ENCODE data around the gene PTH2R.
"Not testable (repeated sequence)": the region's sequence is repeated elsewhere in the genome, so short reads cannot be mapped to it uniquely, and the experiment has no call there.

PTH2R gene

DNA sequence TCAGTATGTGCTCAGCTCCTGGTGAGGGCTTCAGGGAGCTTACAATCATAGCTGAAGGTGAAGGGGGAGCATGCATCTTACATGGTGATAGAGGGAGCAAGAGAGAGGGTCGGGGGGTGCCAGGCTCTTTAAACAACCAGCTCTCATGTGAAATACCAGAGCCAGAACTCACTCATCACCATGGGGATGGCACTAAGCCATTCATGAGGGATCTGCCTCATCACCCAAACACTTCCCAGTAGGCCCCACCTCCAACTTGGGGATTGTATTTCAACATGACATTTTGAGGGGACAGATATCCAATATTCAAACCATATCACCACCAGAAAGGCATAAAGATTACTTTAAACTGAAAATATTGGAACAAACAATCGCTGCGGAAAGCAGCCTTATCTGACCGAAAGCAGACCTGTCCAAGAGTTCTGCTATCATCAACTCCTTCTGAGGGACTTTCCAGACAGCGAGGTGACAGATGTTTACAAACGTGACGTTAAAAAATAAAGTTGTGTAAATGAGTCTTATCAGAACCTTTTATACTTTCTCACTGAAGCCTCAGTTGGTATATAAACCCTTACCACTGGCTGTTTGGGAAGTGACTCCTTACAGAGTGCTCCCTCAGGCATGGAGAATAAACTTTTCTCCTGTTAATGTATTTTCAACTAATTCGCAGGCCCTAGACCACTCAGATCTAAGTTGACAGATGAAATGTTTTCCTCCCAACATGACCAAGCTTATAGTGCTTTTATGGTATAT is 35.5 kb upstream of the PTH2R start:
- H3K4me1 ChIP-seq (ENCODE audit: control insufficient read depth in 1 of 2, insufficient read depth in 2 of 2, low read length in 2 of 2), result no peaks in the 10 kb centered on the region

DNA sequence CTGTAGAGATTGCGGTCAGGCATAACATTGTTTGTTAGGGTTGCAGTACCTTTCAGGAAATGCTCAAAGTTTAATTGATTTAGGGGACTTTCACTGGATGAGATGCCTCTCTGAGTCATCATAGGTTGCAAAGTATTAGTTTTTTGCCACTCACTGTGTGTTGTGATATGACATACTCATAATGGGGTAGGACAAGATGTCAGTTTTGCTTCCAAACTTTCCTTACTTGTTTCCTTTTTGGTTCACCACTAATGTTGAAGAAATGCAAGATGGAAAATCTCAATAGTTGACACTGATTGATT is 35.0 kb upstream of the PTH2R start:
- Histone ChIP-seq H3K4me3 (ENCODE audit: low read depth in 1 of 2, low read length in 2 of 2) (no peak overlapping the region), H3K36me3 (ENCODE audit: control insufficient read depth in 1 of 2, insufficient read depth in 2 of 2, low read length in 2 of 2) (no peaks in the 10 kb centered on the region), H3K27me3 (ENCODE audit: low read depth, low read length) (no peaks in the 10 kb centered on the region), H3K4me1 (ENCODE audit: control insufficient read depth in 1 of 2, insufficient read depth in 2 of 2, low read length in 2 of 2) (no peaks in the 10 kb centered on the region), H3K9me3 (ENCODE audit: control insufficient read depth in 1 of 2, low read length in 2 of 2) (no peaks in the 10 kb centered on the region), H3K27ac (ENCODE audit: low read length) (no peak overlapping the region)

More for the DNA sequence above, 35.5 kb upstream of the PTH2R start:
- H3K27ac ChIP-seq (ENCODE audit: low read length), result no peak overlapping the region
- no peak overlapping the region for H3K4me3 ChIP-seq (ENCODE audit: low read depth in 1 of 2, low read length in 2 of 2)
- no peaks in the 10 kb centered on the region for H3K27me3 ChIP-seq (ENCODE audit: low read depth, low read length)
- no peaks in the 10 kb centered on the region for H3K36me3 ChIP-seq (ENCODE audit: control insufficient read depth in 1 of 2, insufficient read depth in 2 of 2, low read length in 2 of 2)
- no peaks in the 10 kb centered on the region for H3K9me3 ChIP-seq (ENCODE audit: control insufficient read depth in 1 of 2, low read length in 2 of 2)

DNA sequence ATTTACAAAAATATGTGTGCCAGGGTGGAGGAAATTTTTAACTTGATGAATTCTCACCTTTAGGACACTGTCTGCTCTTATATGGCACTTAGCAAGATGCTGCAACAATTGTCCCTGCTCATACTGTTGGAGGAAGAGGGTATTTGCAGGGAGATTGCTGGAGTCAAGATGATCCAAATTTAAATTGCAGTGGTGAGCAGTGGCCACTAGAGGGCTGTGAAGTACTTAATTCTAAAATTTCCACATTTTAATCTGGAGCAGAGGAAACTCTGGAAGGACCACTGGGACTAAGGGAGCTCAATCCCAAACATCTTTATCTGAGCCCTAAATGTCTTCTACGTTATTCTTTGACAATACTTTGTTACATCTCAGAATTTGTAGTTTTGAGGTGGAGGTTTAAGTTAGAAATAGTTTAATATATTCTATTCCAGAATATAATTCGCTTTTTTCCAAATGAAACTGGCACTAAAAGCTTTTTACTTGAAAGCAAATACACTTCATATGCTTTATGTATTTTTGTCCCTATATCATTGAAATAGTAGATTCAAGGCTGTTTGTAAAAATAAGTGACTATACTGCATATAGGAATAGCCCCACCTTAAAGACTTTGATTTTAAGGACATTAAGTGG is 33.0 kb upstream of the PTH2R start:
- H3K27me3 ChIP-seq (ENCODE audit: low read depth, low read length), result no peaks in the 10 kb centered on the region
- H3K4me1 ChIP-seq (ENCODE audit: control insufficient read depth in 1 of 2, insufficient read depth in 2 of 2, low read length in 2 of 2), result no peaks in the 10 kb centered on the region
- H3K9me3 ChIP-seq (ENCODE audit: control insufficient read depth in 1 of 2, low read length in 2 of 2), result no peaks in the 10 kb centered on the region
- H3K4me3 ChIP-seq (ENCODE audit: low read depth in 1 of 2, low read length in 2 of 2), result no peak overlapping the region
- H3K27ac ChIP-seq (ENCODE audit: low read length), result no peak overlapping the region
- no peaks in the 10 kb centered on the region for H3K36me3 ChIP-seq (ENCODE audit: control insufficient read depth in 1 of 2, insufficient read depth in 2 of 2, low read length in 2 of 2)

DNA sequence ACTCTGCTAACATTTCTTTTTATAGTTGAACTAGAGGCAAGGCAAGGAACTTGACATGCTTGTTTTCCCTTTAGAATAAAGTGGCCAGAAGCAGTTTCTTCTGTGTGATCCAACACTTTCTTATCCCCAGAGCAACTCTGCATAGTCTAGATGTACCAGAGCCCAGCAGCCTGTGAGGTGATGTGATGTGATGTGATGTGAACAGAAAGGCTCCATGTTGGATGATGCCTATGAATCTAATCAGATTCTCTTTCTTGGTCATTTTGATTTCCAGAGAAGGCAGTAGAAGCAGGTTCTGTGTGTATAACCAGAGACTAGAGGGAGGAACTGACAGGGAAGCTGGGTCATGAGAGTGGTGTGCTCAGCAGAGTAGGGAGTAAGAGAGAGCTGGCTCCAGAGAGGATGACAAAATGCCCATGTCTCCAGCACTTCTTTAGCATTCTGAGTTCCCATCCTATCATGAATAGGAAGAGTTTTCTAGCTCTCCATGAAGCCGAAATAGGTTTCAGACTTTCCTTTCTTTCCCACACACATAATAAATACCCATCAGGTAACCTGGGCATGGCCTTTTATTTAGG is 31.0 kb upstream of the PTH2R start:
- no peaks in the 10 kb centered on the region for H3K9me3 ChIP-seq (ENCODE audit: control insufficient read depth in 1 of 2, low read length in 2 of 2)
- H3K36me3 ChIP-seq (ENCODE audit: control insufficient read depth in 1 of 2, insufficient read depth in 2 of 2, low read length in 2 of 2), result no peaks in the 10 kb centered on the region
- no peak overlapping the region for H3K27ac ChIP-seq (ENCODE audit: low read length)
- H3K4me1 ChIP-seq (ENCODE audit: control insufficient read depth in 1 of 2, insufficient read depth in 2 of 2, low read length in 2 of 2), result no peaks in the 10 kb centered on the region
- H3K4me3 ChIP-seq (ENCODE audit: low read depth in 1 of 2, low read length in 2 of 2), result no peak overlapping the region
- H3K27me3 ChIP-seq (ENCODE audit: low read depth, low read length), result no peaks in the 10 kb centered on the region

GRCh38 chr2:208377344-208377860 is 29.2 kb upstream of the PTH2R start:
- H3K4me3 ChIP-seq (ENCODE audit: low read depth in 1 of 2, low read length in 2 of 2); H3K36me3 ChIP-seq (ENCODE audit: control insufficient read depth in 1 of 2, insufficient read depth in 2 of 2, low read length in 2 of 2): not testable (repeated sequence)

DNA sequence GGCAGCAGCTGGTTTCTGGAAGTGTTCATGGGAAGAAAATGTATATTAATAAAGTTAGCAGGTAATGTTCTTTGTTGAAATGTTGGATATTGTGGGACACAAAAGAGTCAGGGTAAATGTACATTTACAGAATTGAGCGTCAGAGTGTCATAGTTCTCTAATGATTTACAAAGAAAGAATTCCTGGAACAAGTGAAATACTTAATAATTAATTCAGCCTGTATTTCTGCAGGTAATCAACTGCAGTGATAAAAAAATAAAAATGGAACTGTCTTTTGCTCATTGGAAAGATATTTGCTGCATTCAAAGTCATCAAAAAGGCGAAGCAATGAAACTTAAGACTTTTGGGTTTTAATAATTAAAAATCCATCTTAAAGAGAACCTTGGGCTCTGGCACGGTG is 27.4 kb upstream of the PTH2R start:
- Histone ChIP-seq H3K4me3 (ENCODE audit: low read depth in 1 of 2, low read length in 2 of 2) (no peak overlapping the region), H3K9me3 (ENCODE audit: control insufficient read depth in 1 of 2, low read length in 2 of 2) (no peaks in the 10 kb centered on the region), H3K4me1 (ENCODE audit: control insufficient read depth in 1 of 2, insufficient read depth in 2 of 2, low read length in 2 of 2) (no peaks in the 10 kb centered on the region), H3K36me3 (ENCODE audit: control insufficient read depth in 1 of 2, insufficient read depth in 2 of 2, low read length in 2 of 2) (no peaks in the 10 kb centered on the region), H3K27me3 (ENCODE audit: low read depth, low read length) (peaks cover 4% of the 10 kb centered on the region), H3K27ac (ENCODE audit: low read length) (no peak overlapping the region)

More at GRCh38 chr2:208377344-208377860, 29.2 kb upstream of the PTH2R start:
- not testable (repeated sequence) for H3K27ac ChIP-seq (ENCODE audit: low read length); H3K4me1 ChIP-seq (ENCODE audit: control insufficient read depth in 1 of 2, insufficient read depth in 2 of 2, low read length in 2 of 2); H3K9me3 ChIP-seq (ENCODE audit: control insufficient read depth in 1 of 2, low read length in 2 of 2); H3K27me3 ChIP-seq (ENCODE audit: low read depth, low read length)

- Histone ChIP-seq H3K4me1 (ENCODE audit: control insufficient read depth in 1 of 2, insufficient read depth in 2 of 2, low read length in 2 of 2) (no peaks in the 10 kb centered on the region), H3K4me3 (ENCODE audit: low read depth in 1 of 2, low read length in 2 of 2) (no peak overlapping the region), H3K36me3 (ENCODE audit: control insufficient read depth in 1 of 2, insufficient read depth in 2 of 2, low read length in 2 of 2) (no peaks in the 10 kb centered on the region), H3K9me3 (ENCODE audit: control insufficient read depth in 1 of 2, low read length in 2 of 2) (no peaks in the 10 kb centered on the region), H3K27ac (ENCODE audit: low read length) (no peak overlapping the region), H3K27me3 (ENCODE audit: low read depth, low read length) (peaks cover 4% of the 10 kb centered on the region)
Measured at GRCh38 chr2:208384637-208385036, 22.0 kb upstream of the PTH2R start.

- Histone ChIP-seq H3K27ac (ENCODE audit: low read length) (no peak overlapping the region), H3K4me1 (ENCODE audit: control insufficient read depth in 1 of 2, insufficient read depth in 2 of 2, low read length in 2 of 2) (no peaks in the 10 kb centered on the region), H3K4me3 (ENCODE audit: low read depth in 1 of 2, low read length in 2 of 2) (no peak overlapping the region), H3K9me3 (ENCODE audit: control insufficient read depth in 1 of 2, low read length in 2 of 2) (no peaks in the 10 kb centered on the region), H3K27me3 (ENCODE audit: low read depth, low read length) (peaks cover 4% of the 10 kb centered on the region), H3K36me3 (ENCODE audit: control insufficient read depth in 1 of 2, insufficient read depth in 2 of 2, low read length in 2 of 2) (no peaks in the 10 kb centered on the region)
Measured at GRCh38 chr2:208386541-208386940, 20.1 kb upstream of the PTH2R start.

DNA sequence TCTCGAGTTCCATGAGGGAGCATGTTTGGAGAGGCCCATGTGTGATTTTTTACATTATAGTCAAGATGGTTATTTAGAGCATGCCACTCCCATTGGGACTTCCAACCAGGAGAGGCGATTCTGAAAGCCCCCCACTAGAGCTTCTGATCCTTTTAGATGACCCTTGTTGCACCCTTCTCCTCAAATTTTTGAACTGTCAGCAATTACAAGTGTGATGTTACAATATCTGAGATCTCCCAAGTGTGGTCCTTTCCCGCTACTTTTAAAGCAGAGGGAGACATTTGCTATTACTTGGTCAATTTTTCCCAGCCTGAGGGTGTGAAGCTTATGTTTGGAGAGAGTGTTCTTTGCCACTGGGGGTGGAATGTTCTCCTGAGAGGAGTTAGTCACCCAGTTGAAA is 16.7 kb upstream of the PTH2R start:
- Histone ChIP-seq H3K27me3 (ENCODE audit: low read depth, low read length) (no peaks in the 10 kb centered on the region), H3K27ac (ENCODE audit: low read length) (no peak overlapping the region), H3K9me3 (ENCODE audit: control insufficient read depth in 1 of 2, low read length in 2 of 2) (peaks cover 0 to 10% of the 10 kb centered on the region in 2 donors), H3K4me3 (ENCODE audit: low read depth in 1 of 2, low read length in 2 of 2) (no peak overlapping the region), H3K36me3 (ENCODE audit: control insufficient read depth in 1 of 2, insufficient read depth in 2 of 2, low read length in 2 of 2) (no peaks in the 10 kb centered on the region), H3K4me1 (ENCODE audit: control insufficient read depth in 1 of 2, insufficient read depth in 2 of 2, low read length in 2 of 2) (no peaks in the 10 kb centered on the region)

DNA sequence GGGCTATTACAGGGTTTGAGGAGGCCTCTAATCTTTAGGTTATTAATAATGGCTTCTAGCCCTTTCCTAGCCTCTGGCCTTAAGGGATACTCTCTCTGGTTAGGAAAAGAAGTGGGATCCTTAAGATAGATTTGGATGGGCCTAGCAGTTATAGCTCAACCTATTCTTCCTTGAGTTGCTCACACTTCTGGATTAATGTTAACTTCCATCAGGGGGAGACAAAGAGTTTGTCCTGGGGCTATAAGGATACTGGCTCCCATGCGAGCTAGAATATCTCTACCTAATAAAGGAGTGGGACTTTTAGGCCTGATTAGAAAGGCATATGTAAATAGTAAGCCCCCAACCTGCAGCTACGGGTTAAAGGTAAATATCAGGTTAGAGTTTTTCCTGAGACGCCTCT is 14.3 kb upstream of the PTH2R start:
- Histone ChIP-seq H3K4me1 (ENCODE audit: control insufficient read depth in 1 of 2, insufficient read depth in 2 of 2, low read length in 2 of 2) (no peaks in the 10 kb centered on the region), H3K9me3 (ENCODE audit: control insufficient read depth in 1 of 2, low read length in 2 of 2) (peaks cover 0 to 10% of the 10 kb centered on the region in 2 donors), H3K4me3 (ENCODE audit: low read depth in 1 of 2, low read length in 2 of 2) (no peak overlapping the region), H3K27me3 (ENCODE audit: low read depth, low read length) (no peaks in the 10 kb centered on the region), H3K27ac (ENCODE audit: low read length) (no peak overlapping the region), H3K36me3 (ENCODE audit: control insufficient read depth in 1 of 2, insufficient read depth in 2 of 2, low read length in 2 of 2) (no peaks in the 10 kb centered on the region)

DNA sequence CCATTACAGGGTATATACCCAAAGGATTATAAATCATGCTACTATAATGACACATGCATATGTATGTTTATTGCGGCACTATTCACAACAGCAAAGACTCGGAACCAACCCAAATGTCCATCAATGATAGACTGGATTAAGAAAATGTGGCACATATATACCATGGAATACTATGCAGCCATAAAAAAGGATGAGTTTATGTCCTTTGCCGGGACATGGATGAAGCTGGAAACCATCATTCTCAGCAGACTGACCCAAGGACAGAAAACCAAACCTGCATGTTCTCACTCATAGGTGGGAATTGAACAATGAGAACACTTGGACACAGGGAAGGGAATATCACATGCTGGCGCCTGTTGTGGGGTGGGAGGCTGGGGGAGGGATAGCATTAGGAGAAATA is 9.8 kb upstream of the PTH2R start:
- not testable (repeated sequence) for H3K36me3 ChIP-seq (ENCODE audit: control insufficient read depth in 1 of 2, insufficient read depth in 2 of 2, low read length in 2 of 2); H3K27me3 ChIP-seq (ENCODE audit: low read depth, low read length); H3K27ac ChIP-seq (ENCODE audit: low read length); H3K4me1 ChIP-seq (ENCODE audit: control insufficient read depth in 1 of 2, insufficient read depth in 2 of 2, low read length in 2 of 2); H3K4me3 ChIP-seq (ENCODE audit: low read depth in 1 of 2, low read length in 2 of 2)
- H3K9me3 ChIP-seq (ENCODE audit: control insufficient read depth in 1 of 2, low read length in 2 of 2), result peaks cover 0 to 10% of the 10 kb centered on the region in 2 donors

Data from muscle layer of duodenum (tissue), 2 donors.